GM12878 (cell line): ENCODE data around the gene SLC6A11. TPM values are rescaled to one million over a fixed set of nuclear protein-coding genes. Genes with fewer than 3 reads are reported as not detected.

Experiments used
- ATAC-seq: fragments of 200-7000 bp; cut with Tn5 transposase; 3 replicates; pipeline ENCODE4 v1.9.1; 2020; ENCODE audit warnings: mild to moderate bottlenecking, moderate library complexity
- BruUV-seq: library from RNA; stranded (reverse); fragments of 400-500 nt; replicated peaks from 2 replicates; lab custom pipeline; 2021; lab: Mats Ljungman, UMichigan
- CTCF ChIA-PET: fragments of 300-600 bp; sonication (Branson Sonifier 250); formaldehyde crosslinking; extraction: SDS; loops from one replicate; lab custom pipeline; 2021; ENCODE audit warnings: inconsistent platforms; lab: Yijun Ruan, JAX
- POLR2A ChIA-PET: fragments of 350-600 bp; formaldehyde crosslinking; extraction: SDS; loops from one replicate; lab custom pipeline; 2021; ENCODE audit warnings: inconsistent platforms; lab: Charles Lee
- RAD21 ChIA-PET: fragments of 300-600 bp; sonication (Branson Sonifier 250); formaldehyde crosslinking; loops from one replicate; lab custom pipeline; 2023; ENCODE audit warnings: antibody characterized with exemption; ENCODE audit not compliant: unreplicated experiment; lab: Charles Lee
- SMC1A ChIA-PET: fragments of 300-600 bp; sonication (Branson Sonifier 250); formaldehyde crosslinking; loops from one replicate; lab custom pipeline; 2023; ENCODE audit not compliant: unreplicated experiment, uncharacterized antibody; lab: Charles Lee
- DNase-seq: peaks from one replicate; pipeline ENCODE4 v3.0.0-alpha.2; 2011; ENCODE audit warnings: low read depth, low spot score
- FAIRE-seq: peaks from 3 replicates; lab custom pipeline; 2011; peaks lifted over from hg19 to GRCh38; lab: Jason Lieb, UNC
- H2AFZ ChIP-seq: 2 replicates; pipeline ENCODE4 v1.6.0; 2011; ENCODE audit warnings: low read depth, low read length, control low read depth; ENCODE audit not compliant: control insufficient read depth
- H3K27ac ChIP-seq: 2 replicates; pipeline ENCODE4 v1.5.1; 2011; ENCODE audit warnings: control low read depth; ENCODE audit not compliant: control insufficient read depth, insufficient read depth
- H3K27me3 ChIP-seq, 2 experiments: replicated peaks in 1 of 2; 2 replicates each; pipeline versions ENCODE4 v1.6.0 to v1.6.1; 2011; ENCODE audit warnings: low read length in 1 of 2; ENCODE audit not compliant: control insufficient read depth in 2 of 2, insufficient read depth in 2 of 2
- H3K36me3 ChIP-seq, 2 experiments: 2 replicates each; pipeline ENCODE4 v1.5.1; 2011; ENCODE audit warnings: low read length in 1 of 2; ENCODE audit not compliant: control insufficient read depth in 2 of 2, insufficient read depth in 2 of 2
- H3K4me1 ChIP-seq: 2 replicates; pipeline ENCODE4 v1.6.1; 2011; ENCODE audit warnings: mild to moderate bottlenecking, low read length, moderate library complexity, mixed read lengths; ENCODE audit not compliant: control insufficient read depth, insufficient read depth
- H3K4me2 ChIP-seq: 2 replicates; pipeline ENCODE4 v1.6.0; 2011; ENCODE audit warnings: control low read depth; ENCODE audit not compliant: control insufficient read depth, insufficient read depth
- H3K4me3 ChIP-seq: fragments of 200-600 bp; sonication (generic); 2 replicates; pipeline ENCODE4 v1.5.1; 2016
- H3K79me2 ChIP-seq: 2 replicates; pipeline ENCODE4 v1.6.0; 2011; ENCODE audit warnings: low read length; ENCODE audit not compliant: control insufficient read depth, insufficient read depth
- H3K9ac ChIP-seq: 2 replicates; pipeline ENCODE4 v1.8.0; 2011; ENCODE audit warnings: low read length, control low read depth, mixed read lengths; ENCODE audit not compliant: control insufficient read depth, insufficient read depth
- H3K9me3 ChIP-seq: replicated peaks from 3 replicates; pipeline ENCODE4 v1.5.1; 2011; ENCODE audit warnings: mild to moderate bottlenecking, low read length; ENCODE audit not compliant: control insufficient read depth, insufficient read depth
- H4K20me1 ChIP-seq: 2 replicates; pipeline ENCODE4 v1.6.0; 2011; ENCODE audit not compliant: control insufficient read depth, insufficient read depth
- CHD1 ChIP-seq: IDR thresholded peaks from 2 replicates; pipeline ENCODE4 v1.6.1; 2012; ENCODE audit warnings: low read depth, low read length, improper control_type of control experiment
- HDAC6 ChIP-seq: fragments of 200-600 bp; sonication (generic); IDR thresholded peaks from one replicate; pipeline ENCODE4 v1.8.0; 2017; ENCODE audit warnings: antibody characterized with exemption; ENCODE audit not compliant: unreplicated experiment
- HDGF ChIP-seq: fragments of 450-650 bp; IDR thresholded peaks from 2 replicates; pipeline ENCODE4 v1.6.1; 2016; ENCODE audit warnings: antibody characterized with exemption
- HSF1 ChIP-seq: fragments of 150-350 bp; IDR thresholded peaks from 2 replicates; pipeline ENCODE4 v1.6.1; 2014; ENCODE audit warnings: mild to moderate bottlenecking, low read depth, low read length
- LARP7 ChIP-seq: fragments of 450-650 bp; IDR thresholded peaks from 2 replicates; pipeline ENCODE4 v1.6.1; 2017; ENCODE audit warnings: mild to moderate bottlenecking
- MYB ChIP-seq: fragments of 150-350 bp; IDR thresholded peaks from 2 replicates; pipeline ENCODE4 v1.6.1; 2014; ENCODE audit warnings: mild to moderate bottlenecking, low read depth, low read length, borderline replicate concordance
- NR2F1 ChIP-seq: fragments of 450-650 bp; conservative IDR thresholded peaks from 2 replicates; pipeline ENCODE4 v1.6.1; 2017; ENCODE audit warnings: mild to moderate bottlenecking
- RAD51 ChIP-seq: fragments of 450-650 bp; IDR thresholded peaks from 2 replicates; pipeline ENCODE4 v1.6.1; 2016; ENCODE audit warnings: moderate library complexity, mild to moderate bottlenecking, inconsistent platforms
- RFX5 ChIP-seq: IDR thresholded peaks from 2 replicates; pipeline ENCODE4 v1.6.1; 2011; ENCODE audit warnings: low read depth, low read length, improper control_type of control experiment
- SKIL ChIP-seq: fragments of 450-650 bp; IDR thresholded peaks from 2 replicates; pipeline ENCODE4 v1.6.1; 2017; ENCODE audit warnings: mild to moderate bottlenecking, low read depth, inconsistent platforms; ENCODE audit not compliant: poor library complexity, severe bottlenecking
- SMARCA5 ChIP-seq: fragments of 450-650 bp; IDR thresholded peaks from 2 replicates; pipeline ENCODE4 v1.6.1; 2017; ENCODE audit warnings: mild to moderate bottlenecking
- SPI1 ChIP-seq: IDR thresholded peaks from 2 replicates; pipeline ENCODE4 v1.6.1; 2011; ENCODE audit warnings: low read depth, mild to moderate bottlenecking, low read length, moderate library complexity, borderline replicate concordance; ENCODE audit not compliant: insufficient read depth
- TBL1XR1 ChIP-seq: IDR thresholded peaks from 2 replicates; pipeline ENCODE4 v1.6.1; 2012; ENCODE audit warnings: low read depth, low read length, improper control_type of control experiment
- ZSCAN29 ChIP-seq: fragments of 450-650 bp; IDR thresholded peaks from 2 replicates; pipeline ENCODE4 v1.6.1; 2017; ENCODE audit warnings: mild to moderate bottlenecking, moderate library complexity
- WGBS: methylation state at CpG from one replicate; pipeline ENCODE4 v1.1.6; 2016; ENCODE audit warnings: low lambda C conversion rate; ENCODE audit not compliant: insufficient replicate concordance, insufficient coverage; ENCODE audit errors: missing lambda C conversion rate; 5-methylcytosine and 5-hydroxymethylcytosine counted together
- in situ Hi-C: fragments of 300-500 bp; cut with MboI; formaldehyde crosslinking; loops from 9 replicates; pipeline ENCODE4 v1.14.3; 2018; ENCODE audit warnings: mixed read lengths
- intact Hi-C: fragments of 100-400 bp; cut with micrococcal nuclease; formaldehyde crosslinking; loops from one replicate; pipeline ENCODE4 v1.14.2; 2022; ENCODE audit not compliant: unreplicated experiment
- polyA plus RNA-seq, 11 experiments: library from polyadenylated mRNA; depleted of rRNA in 4 of 11; unstranded in 6 of 11; stranded (reverse) in 5 of 11; fragments of >200 nt; fragmentation: Nextera tagmentation in 4 of 11; fragmentation: Illumina TruSeq in 1 of 11; extraction: Ambion mirVana in 4 of 11; extraction: Trizol in 1 of 11; gene quantifications; 1 replicate in 1 of 11; 2 replicates in 10 of 11; pipeline versions ENCODE4 v1.2.1 to v1.2.3, GENCODE V29; 2011 to 2016; ENCODE audit warnings: inconsistent platforms in 2 of 11, missing spikeins in 2 of 11, low read depth in 1 of 11
- total RNA-seq, 4 experiments: library from RNA; depleted of rRNA in 3 of 4; stranded (reverse); fragments of >200 nt in 3 of 4; fragmentation: Illumina TruSeq in 1 of 4; extraction: Trizol in 1 of 4; gene quantifications; 2 replicates each; pipeline versions ENCODE4 v1.2.1 to v1.2.3, GENCODE V29; 2013 to 2021
- TF ChIP-seq, protein P1 (sequence below): fragments of 450-650 bp; IDR thresholded peaks from 2 replicates; pipeline ENCODE4 v1.6.1; 2014; ENCODE audit warnings: mild to moderate bottlenecking

The SLC6A11 gene
- total and polyA plus RNA-seq, 10 of the 15 experiments (the other 5 are each of a cell fraction or from before 2014, with no cell fraction given): not detected

GRCh38 chr3:10870296-10870695, 54.3 kb downstream of the SLC6A11 start:
- BruUV-seq: no TSS peak
- Histone ChIP-seq H3K9me3 (no peaks in the 10 kb centered on the region), H3K79me2 (no peaks in the 10 kb centered on the region), H3K27me3 (no peaks in the 10 kb centered on the region; a peak in 1 of 4 replicates), H3K27ac (no peak overlapping the region), H3K4me2 (no peak overlapping the region), H3K4me3 (no peak overlapping the region)
- in situ Hi-C loops (no loop called here), intact Hi-C loops (no loop called here)
- TF ChIP-seq HDGF: no peak
- TF ChIP-seq RFX5: no peak
- TF ChIP-seq NR2F1: no peak
- TF ChIP-seq, all 136 proteins: peak for 0
- Histone ChIP-seq H3K9ac (no peak overlapping the region), H2AFZ (no peak overlapping the region), H3K4me1 (no peaks in the 10 kb centered on the region), H4K20me1 (no peaks in the 10 kb centered on the region), H3K36me3 (no peaks in the 10 kb centered on the region)
- SMC1A ChIA-PET: no interaction called here
- no peak for ATAC-seq
- POLR2A ChIA-PET: interaction anchor here (1.0 kb wide), 1 partner anchor 83 kb away, joined by 7 read pairs; no protein-coding TSS in a partner anchor
- no peak for DNase-seq
- FAIRE-seq: no peak
- RAD21 ChIA-PET: no interaction called here
- 32% methylated on average over 1 of the region's 1 CpG for whole genome bisulfite sequencing
- CTCF ChIA-PET: interaction anchor here (0.6 kb wide), 1 partner anchor 54 kb away, joined by 3 read pairs; no protein-coding TSS in a partner anchor

DNA sequence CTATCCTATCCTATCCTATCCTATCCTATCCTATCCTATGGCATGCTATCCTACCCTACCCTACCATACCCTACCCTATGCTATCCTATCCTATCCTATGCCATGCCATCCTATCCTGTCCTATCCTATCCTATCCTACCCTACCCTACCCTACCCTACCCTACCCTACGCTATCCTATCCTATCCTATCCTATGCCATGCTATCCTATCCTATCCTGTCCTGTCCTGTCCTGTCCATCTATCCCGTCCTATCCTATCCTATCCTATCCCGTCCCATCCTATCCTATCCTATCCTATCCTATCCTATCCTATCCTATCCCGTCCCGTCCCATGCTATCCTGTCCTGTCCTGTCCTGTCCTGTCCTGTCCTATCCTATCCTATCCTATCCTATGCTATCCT, 57.4 kb downstream of the SLC6A11 start:
- ChIA-PET SMC1A (no interaction called here), POLR2A (no interaction called here), RAD21 (no interaction called here), CTCF (no interaction called here)
- Histone ChIP-seq H3K9ac (no peak overlapping the region), H3K4me2 (no peak overlapping the region), H4K20me1 (no peaks in the 10 kb centered on the region), H3K9me3 (no peaks in the 10 kb centered on the region), H3K36me3 (no peaks in the 10 kb centered on the region), H3K79me2 (no peaks in the 10 kb centered on the region), H2AFZ (no peak overlapping the region), H3K4me1 (no peaks in the 10 kb centered on the region), H3K27ac (no peak overlapping the region), H3K27me3 (0 out of 4 replicates have a peak, but pooled peaks cover 0 to 1% of the 10 kb centered on the region in 2 experiments), H3K4me3 (no peak overlapping the region)
- intact Hi-C loops (no loop called here), in situ Hi-C loops (no loop called here)
- 18% methylated on average over 5 of the region's 5 CpGs for WGBS
- no TSS peak for BruUV-seq
- DNase-seq (no peak), FAIRE-seq (no peak), ATAC-seq (no peak)
- TF ChIP-seq, protein P1, sequence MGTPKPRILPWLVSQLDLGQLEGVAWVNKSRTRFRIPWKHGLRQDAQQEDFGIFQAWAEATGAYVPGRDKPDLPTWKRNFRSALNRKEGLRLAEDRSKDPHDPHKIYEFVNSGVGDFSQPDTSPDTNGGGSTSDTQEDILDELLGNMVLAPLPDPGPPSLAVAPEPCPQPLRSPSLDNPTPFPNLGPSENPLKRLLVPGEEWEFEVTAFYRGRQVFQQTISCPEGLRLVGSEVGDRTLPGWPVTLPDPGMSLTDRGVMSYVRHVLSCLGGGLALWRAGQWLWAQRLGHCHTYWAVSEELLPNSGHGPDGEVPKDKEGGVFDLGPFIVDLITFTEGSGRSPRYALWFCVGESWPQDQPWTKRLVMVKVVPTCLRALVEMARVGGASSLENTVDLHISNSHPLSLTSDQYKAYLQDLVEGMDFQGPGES: no peak
- TF ChIP-seq SMARCA5: no peak
- no peak for TF ChIP-seq SKIL
- no peak for TF ChIP-seq HSF1
- no peak for TF ChIP-seq HDAC6
- no peak for TF ChIP-seq TBL1XR1
- TF ChIP-seq MYB: no peak
- no peak for TF ChIP-seq CHD1
- no peak for TF ChIP-seq RAD51
- no peak for TF ChIP-seq SPI1
- no peak for TF ChIP-seq ZSCAN29
- TF ChIP-seq LARP7: no peak
